Measurements from ENCODE around the gene ABLIM3. TPM values are rescaled to one million over a fixed set of nuclear protein-coding genes. Genes with fewer than 3 reads are reported as not detected.

ABLIM3 gene
- total and polyA plus RNA-seq, 2 experiments from 2014 or later = 7.3 to 7.8 TPM

- Histone ChIP-seq H3K9me3 (ENCODE audit: low read depth) (no peaks in the 10 kb centered on the region), H3K4me1 (ENCODE audit: insufficient read depth) (peaks cover 13% of the 10 kb centered on the region), H4K20me1 (ENCODE audit: insufficient read depth, poor library complexity, severe bottlenecking) (no peaks in the 10 kb centered on the region), H3K4me3 (no peak overlapping the region), H3K27me3 (no peaks in the 10 kb centered on the region), H3K79me2 (no peaks in the 10 kb centered on the region), H3K27ac (no peak overlapping the region), H3K9me2 (replicated peaks; ENCODE audit: insufficient read depth) (no peaks in the 10 kb centered on the region), H3K36me3 (replicated peaks; ENCODE audit: insufficient read depth, low read depth) (no peaks in the 10 kb centered on the region), H2AFZ (peak overlapping the region; percentile 8), H3K4me2 (peak overlapping the region; percentile 53)
- WGBS (ENCODE audit: low lambda C conversion rate, missing lambda C conversion rate) = 19% methylated on average over 12 of the region's 12 CpGs
- peak; percentile 69 for DNase-seq (ENCODE audit: low spot score)
- no peak for TF ChIP-seq EZH2 (IDR thresholded peaks at IDR 0.05; ENCODE audit: borderline replicate concordance)
- TF ChIP-seq, protein P1, sequence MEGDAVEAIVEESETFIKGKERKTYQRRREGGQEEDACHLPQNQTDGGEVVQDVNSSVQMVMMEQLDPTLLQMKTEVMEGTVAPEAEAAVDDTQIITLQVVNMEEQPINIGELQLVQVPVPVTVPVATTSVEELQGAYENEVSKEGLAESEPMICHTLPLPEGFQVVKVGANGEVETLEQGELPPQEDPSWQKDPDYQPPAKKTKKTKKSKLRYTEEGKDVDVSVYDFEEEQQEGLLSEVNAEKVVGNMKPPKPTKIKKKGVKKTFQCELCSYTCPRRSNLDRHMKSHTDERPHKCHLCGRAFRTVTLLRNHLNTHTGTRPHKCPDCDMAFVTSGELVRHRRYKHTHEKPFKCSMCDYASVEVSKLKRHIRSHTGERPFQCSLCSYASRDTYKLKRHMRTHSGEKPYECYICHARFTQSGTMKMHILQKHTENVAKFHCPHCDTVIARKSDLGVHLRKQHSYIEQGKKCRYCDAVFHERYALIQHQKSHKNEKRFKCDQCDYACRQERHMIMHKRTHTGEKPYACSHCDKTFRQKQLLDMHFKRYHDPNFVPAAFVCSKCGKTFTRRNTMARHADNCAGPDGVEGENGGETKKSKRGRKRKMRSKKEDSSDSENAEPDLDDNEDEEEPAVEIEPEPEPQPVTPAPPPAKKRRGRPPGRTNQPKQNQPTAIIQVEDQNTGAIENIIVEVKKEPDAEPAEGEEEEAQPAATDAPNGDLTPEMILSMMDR (IDR thresholded peaks at IDR 0.05; ENCODE audit: poor library complexity) = peak; percentile 31
These were observed 15.9 kb upstream of the ABLIM3 start for GRCh38 chr5:149125386-149125891.

- H3K4me1 ChIP-seq (ENCODE audit: insufficient read depth) = peaks cover 16% of the 10 kb centered on the region
- no peak for TF ChIP-seq EZH2 (IDR thresholded peaks at IDR 0.05; ENCODE audit: borderline replicate concordance)
- no peak for TF ChIP-seq EZH2phosphoT487 (IDR thresholded peaks at IDR 0.05; ENCODE audit: low read depth, severe bottlenecking, unreplicated experiment)
- TF ChIP-seq, protein P1 (IDR thresholded peaks at IDR 0.05; ENCODE audit: poor library complexity) = no peak
- H3K27ac ChIP-seq = no peak overlapping the region
- no peak overlapping the region for H3K4me3 ChIP-seq
- no peaks in the 10 kb centered on the region for H3K36me3 ChIP-seq (replicated peaks; ENCODE audit: insufficient read depth, low read depth)
- H3K9me2 ChIP-seq (replicated peaks; ENCODE audit: insufficient read depth) = no peaks in the 10 kb centered on the region
- no peaks in the 10 kb centered on the region for H3K79me2 ChIP-seq
- 56% methylated on average over 6 of the region's 6 CpGs for WGBS (ENCODE audit: low lambda C conversion rate, missing lambda C conversion rate)
- DNase-seq (ENCODE audit: low spot score) = no peak
- H3K9me3 ChIP-seq (ENCODE audit: low read depth) = no peaks in the 10 kb centered on the region
- H3K4me2 ChIP-seq = no peak overlapping the region
- H4K20me1 ChIP-seq (ENCODE audit: insufficient read depth, poor library complexity, severe bottlenecking) = no peaks in the 10 kb centered on the region
- no peak overlapping the region for H2AFZ ChIP-seq
- H3K27me3 ChIP-seq = no peaks in the 10 kb centered on the region
These were observed 14.4 kb upstream of the ABLIM3 start for GRCh38 chr5:149126906-149127305.

DNA sequence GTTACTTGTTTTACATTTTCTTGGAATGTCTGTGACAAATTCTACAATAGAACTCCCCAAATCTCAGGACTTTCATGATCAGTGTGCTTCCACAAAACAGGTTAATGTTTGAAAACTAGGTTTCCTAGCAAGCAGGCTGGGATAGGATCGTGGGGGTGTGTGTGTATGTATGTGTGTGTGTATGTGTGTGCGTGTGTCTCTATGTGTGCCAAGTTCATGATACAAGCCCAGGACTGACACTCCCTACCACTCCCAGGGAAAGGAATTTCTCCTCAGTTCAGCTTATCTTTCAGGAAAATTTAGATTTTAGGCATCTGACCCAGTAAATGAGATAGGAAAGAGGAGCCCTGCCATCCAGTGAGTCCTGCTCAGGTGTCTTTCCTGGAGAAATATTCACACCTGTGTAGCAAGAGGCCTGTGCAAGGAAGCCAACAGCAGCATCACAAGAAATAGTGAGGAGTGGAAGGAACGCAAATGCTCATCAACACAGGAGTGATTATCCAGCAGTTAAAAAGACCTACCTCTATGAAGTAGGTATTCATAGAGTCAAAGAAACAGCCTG lies 13.8 kb upstream of the ABLIM3 start:
- Histone ChIP-seq H2AFZ (no peak overlapping the region), H4K20me1 (ENCODE audit: insufficient read depth, poor library complexity, severe bottlenecking) (no peaks in the 10 kb centered on the region), H3K27ac (no peak overlapping the region), H3K4me3 (no peak overlapping the region), H3K27me3 (no peaks in the 10 kb centered on the region), H3K4me2 (no peak overlapping the region), H3K4me1 (ENCODE audit: insufficient read depth) (peaks cover 16% of the 10 kb centered on the region), H3K9me2 (replicated peaks; ENCODE audit: insufficient read depth) (no peaks in the 10 kb centered on the region), H3K36me3 (replicated peaks; ENCODE audit: insufficient read depth, low read depth) (no peaks in the 10 kb centered on the region), H3K9me3 (ENCODE audit: low read depth) (no peaks in the 10 kb centered on the region), H3K79me2 (no peaks in the 10 kb centered on the region)
- DNase-seq (ENCODE audit: low spot score) = no peak
- TF ChIP-seq EZH2phosphoT487 (IDR thresholded peaks at IDR 0.05; ENCODE audit: low read depth, severe bottlenecking, unreplicated experiment) (no peak), EZH2 (IDR thresholded peaks at IDR 0.05; ENCODE audit: borderline replicate concordance) (no peak)
- TF ChIP-seq, protein P1 (IDR thresholded peaks at IDR 0.05; ENCODE audit: poor library complexity) = no peak
- 73% methylated on average over 3 of the region's 3 CpGs for WGBS (ENCODE audit: low lambda C conversion rate, missing lambda C conversion rate)

Data from hepatocyte (in vitro differentiated cells).